Fibroblast of skin of right biceps (primary cell): ENCODE data around the gene NCF4.

Source experiments
- DNase-seq: peaks from one replicate; pipeline ENCODE4 v3.0.0-alpha.2; 2013

Gene NCF4

DNA sequence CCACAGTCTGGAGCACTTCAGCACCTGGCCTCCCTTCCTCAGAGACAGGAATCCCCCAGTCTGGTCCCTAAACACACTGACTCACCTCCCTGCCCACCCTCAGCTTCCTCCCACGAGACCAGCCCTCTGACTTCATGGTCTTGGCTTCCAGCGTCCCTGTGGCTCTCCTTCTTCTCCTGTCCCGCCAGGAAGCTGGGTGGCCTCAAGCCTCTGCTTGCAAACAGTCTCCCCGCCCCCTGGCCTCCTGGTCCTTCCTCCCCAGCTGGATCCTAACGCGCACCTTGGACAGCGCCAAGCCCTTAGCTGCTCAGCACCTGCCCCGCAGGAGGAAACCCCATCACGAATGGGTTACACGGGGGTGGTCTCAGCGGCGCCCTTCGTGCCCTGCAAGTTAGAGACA lies 4.5 kb downstream of the NCF4 start:
- no peak for DNase-seq

DNA sequence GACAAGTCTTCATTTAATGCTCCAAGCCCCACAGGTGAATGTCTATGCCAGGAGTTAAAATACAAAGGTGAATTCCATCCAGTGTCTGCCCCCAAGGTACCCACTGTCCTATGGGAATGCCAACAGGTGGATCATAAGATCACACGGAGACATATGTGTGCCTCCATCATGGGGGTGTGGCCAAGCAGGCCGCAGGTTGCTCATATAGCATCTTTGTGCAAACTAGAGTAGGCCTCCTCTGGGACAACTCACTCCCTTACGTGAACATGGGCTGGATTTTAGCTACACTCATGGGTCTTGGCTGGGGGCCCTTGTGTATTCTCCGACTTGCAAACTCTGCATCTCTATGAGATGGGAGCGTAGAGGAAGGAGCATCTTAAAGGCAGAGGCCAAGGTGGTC lies 6.9 kb downstream of the NCF4 start:
- DNase-seq = no peak

DNA sequence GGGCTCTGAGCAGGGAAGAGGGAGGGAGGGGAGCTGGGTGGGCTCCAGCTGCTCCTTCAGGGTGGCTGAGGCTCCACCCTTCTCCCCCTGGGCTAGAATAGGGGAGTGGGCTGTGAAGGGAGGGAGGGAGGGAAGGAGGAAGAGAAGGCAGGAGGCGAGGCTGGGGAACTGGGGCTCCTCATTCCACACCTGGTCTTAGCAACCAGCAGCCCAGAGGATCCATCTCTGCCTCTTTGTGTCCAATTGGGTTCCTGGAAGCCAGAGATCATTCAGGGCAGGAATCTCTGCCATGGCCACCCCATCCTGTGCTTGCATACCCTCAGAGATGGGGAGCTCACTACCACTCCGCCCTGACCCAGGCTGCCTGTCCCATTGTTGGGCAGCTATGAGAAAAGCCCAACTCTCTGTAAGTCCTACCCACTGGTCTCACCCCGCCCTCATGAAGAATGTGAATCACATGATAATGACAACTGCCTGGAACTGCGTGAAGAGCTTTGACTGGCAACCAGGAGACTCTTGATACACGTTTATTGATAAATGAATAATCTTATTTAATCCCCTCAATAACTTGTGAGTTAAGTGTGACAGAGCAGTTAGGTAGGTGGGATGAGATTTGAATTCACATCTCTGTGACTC lies 7.9 kb downstream of the NCF4 start:
- DNase-seq = no peak

- DNase-seq = no peak
Observed at GRCh38 chr22:36870250-36870649, 9.4 kb downstream of the NCF4 start.

DNA sequence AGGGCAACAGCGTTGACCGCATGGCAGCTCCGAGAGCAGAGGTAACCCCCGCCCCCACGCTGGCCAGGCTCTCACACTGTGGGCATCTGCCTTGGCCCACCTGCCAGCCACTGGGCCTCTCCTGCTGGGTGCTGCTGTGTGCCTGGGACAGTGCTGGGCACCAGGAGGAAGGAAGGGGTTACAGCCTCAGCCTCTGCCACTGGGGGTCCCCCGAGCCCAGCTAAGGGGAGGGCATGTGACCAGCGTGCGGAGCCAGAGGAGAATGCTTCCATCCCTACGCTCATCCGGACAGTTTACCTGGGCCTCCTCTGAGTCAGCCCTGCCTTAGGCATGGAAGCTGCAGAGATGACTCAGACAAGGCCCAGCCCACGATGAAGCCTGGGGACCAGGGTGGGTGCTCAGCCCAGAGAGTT lies 10.9 kb downstream of the NCF4 start:
- DNase-seq = no peak

- no peak for DNase-seq
Observed at GRCh38 chr22:36872084-36872483, 11.3 kb downstream of the NCF4 start.

DNA sequence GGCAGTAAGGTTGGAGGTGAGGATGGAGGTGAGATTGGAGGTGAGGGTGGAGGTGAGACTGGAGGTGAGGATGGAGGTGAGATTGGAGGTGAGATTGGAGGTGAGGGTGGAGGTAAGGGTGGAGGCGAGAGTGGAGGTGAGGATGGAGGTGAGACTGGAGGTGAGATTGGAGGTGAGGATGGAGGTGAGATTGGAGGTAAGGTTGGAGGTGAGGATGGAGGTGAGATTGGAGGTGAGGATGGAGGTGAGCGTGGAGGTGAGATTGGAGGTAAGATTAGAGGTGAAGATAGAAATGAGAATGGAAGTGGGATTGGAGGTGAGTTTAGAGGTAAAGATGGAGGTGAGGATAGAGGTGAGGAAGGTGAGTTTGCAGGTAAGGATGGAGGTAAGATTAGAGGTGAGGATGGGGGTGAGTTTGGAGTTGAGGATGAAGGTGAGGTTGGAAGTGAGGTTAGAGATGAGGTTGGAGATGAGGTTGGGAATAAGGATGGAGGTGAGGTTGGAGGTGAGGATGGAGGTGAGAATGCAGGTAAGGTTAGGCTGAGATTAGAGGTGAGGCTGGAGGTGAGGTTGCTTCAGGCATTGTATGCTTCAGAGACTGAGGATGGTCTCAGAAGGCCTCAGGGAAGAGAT lies 12.2 kb downstream of the NCF4 start:
- DNase-seq = no peak

- peak; percentile 34 for DNase-seq
Observed at GRCh38 chr22:36873614-36874308, 13.0 kb downstream of the NCF4 start.

GRCh38 chr22:36874309-36874696 lies 13.5 kb downstream of the NCF4 start:
- no peak for DNase-seq

- DNase-seq = no peak
Observed at GRCh38 chr22:36874736-36875135, 13.9 kb downstream of the NCF4 start.

GRCh38 chr22:36875741-36876140 lies 14.9 kb downstream of the NCF4 start:
- no peak for DNase-seq

GRCh38 chr22:36879775-36880174 lies 19.0 kb downstream of the NCF4 start:
- DNase-seq = no peak

DNA sequence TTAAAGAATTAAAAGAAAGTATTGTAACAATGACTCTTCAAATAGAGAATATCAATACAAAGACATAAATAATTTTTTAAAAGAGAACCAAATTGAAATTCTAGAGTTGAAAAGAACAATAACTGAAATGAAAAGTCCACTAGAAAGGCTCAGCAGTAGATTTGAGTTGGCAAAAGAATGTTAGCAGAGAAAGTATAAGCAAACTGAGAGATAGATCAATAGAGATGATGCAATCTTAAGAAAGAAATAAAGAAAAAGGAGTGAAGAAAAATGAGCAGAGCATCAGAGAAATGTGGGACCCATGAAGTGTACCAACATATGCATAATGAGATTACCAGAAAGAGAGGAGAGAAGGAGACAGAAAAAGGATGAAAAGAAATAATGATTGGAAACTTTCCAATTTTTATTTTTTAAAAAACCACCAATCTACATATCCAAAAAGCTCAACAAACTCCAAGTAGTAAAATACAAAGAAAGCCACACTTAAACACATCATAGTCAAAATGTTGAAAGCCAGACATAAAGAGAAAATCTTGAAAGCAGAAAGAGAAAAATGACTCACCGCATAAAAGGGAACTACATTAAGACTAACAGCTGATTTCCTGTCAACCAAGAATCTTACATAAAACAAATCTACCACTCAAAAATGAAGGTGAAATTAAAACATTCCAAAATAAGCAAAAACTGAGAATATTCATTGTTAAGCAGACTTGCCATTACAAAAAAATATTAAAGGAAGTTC lies 20.9 kb downstream of the NCF4 start:
- DNase-seq = no peak

DNA sequence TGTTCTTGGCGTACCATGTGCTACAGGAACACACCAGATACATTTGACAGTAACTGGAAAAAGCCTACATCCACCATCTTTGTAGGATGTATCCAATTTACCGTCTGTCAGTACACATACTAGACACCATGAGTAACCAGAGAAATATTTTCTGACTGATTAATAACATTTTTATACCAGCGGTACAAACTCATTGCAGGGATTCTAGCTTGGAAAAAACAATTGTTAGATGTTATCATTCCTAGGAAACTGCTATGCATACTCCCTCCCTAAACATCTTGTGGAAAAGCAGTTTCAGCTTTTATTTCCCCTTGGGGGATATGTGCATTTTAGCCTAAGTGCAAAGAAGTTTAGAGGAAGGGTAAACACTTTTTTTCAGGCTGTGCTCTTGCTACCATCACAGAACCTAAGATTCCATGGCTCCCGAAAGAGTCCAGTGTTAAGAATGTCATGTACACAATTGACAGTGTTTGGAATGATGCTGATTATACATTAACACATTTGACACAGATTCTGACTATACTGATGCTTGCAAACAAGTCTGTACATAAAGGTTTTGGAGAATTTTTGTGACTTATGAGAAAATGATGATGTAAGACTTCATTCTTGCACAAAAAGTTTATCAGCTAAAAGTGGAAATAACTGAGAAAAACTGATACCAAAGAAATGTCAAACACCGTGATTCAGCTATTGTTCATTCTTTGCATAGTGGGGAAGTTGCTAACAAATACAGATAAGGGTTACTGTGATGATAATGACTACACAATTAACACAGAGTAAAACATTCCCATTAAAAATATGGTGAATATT lies 23.7 kb downstream of the NCF4 start:
- peak; percentile 9 for DNase-seq

GRCh38 chr22:36885474-36885873 lies 24.7 kb downstream of the NCF4 start:
- DNase-seq = no peak

- no peak for DNase-seq
Observed at GRCh38 chr22:36886016-36886415, 25.2 kb downstream of the NCF4 start.

GRCh38 chr22:36887162-36887561 lies 26.4 kb downstream of the NCF4 start:
- no peak for DNase-seq

DNA sequence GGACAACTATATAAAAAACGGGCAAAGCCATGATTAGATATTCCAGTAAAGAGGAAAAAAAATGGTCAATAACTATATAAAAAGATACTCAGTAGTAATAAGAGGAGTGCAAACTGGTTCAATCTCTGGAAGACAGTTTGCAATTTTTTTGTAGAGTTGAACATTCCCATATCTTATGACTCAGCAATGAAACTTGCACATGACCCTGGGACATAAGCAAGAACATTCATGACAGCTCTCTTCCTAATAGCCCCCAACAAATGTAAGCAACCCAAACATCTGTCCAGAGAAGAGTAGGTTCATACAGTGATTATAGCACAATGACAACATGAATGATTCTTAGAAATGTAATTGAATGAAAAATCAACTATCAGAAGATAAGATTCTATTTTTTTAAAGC lies 30.8 kb downstream of the NCF4 start:
- DNase-seq = no peak

GRCh38 chr22:36892292-36892691 lies 31.5 kb downstream of the NCF4 start:
- no peak for DNase-seq

GRCh38 chr22:36893262-36893661 lies 32.5 kb downstream of the NCF4 start:
- no peak for DNase-seq

DNA sequence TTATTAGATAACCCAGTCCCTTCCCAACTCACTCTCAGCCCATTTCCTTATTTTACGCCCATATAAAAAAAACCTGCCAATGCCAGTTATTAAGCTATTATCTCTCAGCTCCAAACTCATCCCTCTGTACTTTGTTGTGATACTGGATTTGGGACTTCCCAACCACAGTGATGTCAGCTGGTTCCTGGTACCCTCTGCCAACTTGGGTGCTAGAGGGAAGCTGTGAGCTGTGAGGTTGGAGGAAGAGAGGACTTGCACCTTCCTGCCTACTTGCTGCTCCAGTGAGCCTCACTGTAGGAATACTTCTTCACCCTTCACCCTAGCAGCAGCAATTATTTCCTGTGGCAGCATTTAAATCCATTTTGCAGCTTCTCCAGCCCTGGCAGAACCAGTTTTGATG lies 33.5 kb downstream of the NCF4 start:
- no peak for DNase-seq

DNA sequence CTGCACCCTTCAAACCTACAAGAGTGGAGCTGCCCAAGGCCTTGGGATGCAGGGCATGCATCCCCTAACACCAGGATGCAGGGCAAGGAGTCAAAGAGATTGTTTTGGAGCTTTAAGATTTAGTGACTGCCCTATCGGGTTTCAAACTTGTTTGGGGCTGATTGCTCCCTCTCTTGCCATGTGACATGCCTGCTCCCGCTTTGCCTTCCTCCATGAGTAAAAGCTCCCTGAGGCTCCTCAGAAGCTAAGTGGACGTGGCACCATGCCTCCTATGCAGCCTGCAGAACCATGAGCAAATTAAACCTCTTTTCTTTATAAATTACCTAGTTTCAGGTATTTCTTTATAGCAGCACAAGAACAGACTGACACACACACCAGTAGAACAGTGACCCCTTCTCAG lies 36.8 kb downstream of the NCF4 start:
- no peak for DNase-seq

DNA sequence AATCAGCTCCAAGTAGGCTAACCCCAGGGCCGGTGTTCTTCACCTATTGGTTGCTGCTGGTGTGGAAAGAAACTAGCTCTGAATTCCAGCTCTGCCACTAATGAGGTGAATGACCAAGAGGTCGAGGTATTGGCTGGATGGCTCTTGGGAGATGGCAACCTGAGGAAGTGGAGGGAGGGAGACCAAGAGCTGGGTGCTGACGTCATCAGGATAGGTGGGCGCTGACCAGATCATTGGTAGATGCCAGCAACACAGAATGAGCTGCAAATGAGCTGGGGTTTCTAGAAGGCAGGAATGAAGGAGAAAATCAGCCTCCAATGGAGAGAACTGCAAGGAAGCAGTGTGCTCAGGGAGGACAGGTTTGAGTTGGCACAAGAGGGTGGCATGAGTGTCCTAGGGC lies 37.9 kb downstream of the NCF4 start:
- DNase-seq = no peak
